Neutrophil (primary cell): ENCODE results near the gene NPC1.

Experiments
- H3K27ac ChIP-seq: fragments of 200-600 bp; sonication (generic); 2 replicates; pipeline ENCODE4 v1.5.1; 2016; ENCODE audit warnings: mild to moderate bottlenecking, moderate library complexity
- H3K27me3 ChIP-seq: fragments of 200-600 bp; sonication (generic); 2 replicates; pipeline ENCODE4 v1.6.0; 2016; ENCODE audit warnings: mild to moderate bottlenecking
- H3K36me3 ChIP-seq: fragments of 200-600 bp; sonication (generic); 2 replicates; pipeline ENCODE4 v1.5.1; 2017
- H3K4me1 ChIP-seq, 2 experiments: fragments of 200-600 bp in 1 of 2; sonication (generic) in 1 of 2; 1 replicate in 1 of 2; 2 replicates in 1 of 2; pipeline versions ENCODE4 v1.5.1 to v1.6.1; 2013 to 2016; ENCODE audit warnings: low read depth in 1 of 2, low read length in 1 of 2, mild to moderate bottlenecking in 1 of 2, moderate library complexity in 1 of 2; ENCODE audit not compliant: control insufficient read depth in 1 of 2, insufficient read depth in 1 of 2
- H3K4me3 ChIP-seq, 2 experiments: fragments of 200-600 bp in 1 of 2; sonication (generic) in 1 of 2; 1 replicate in 1 of 2; 2 replicates in 1 of 2; pipeline ENCODE4 v1.5.1; 2013 to 2016; ENCODE audit warnings: low read depth in 1 of 2, low read length in 1 of 2, mild to moderate bottlenecking in 1 of 2, moderate library complexity in 1 of 2
- H3K9me3 ChIP-seq: fragments of 200-600 bp; sonication (generic); 2 replicates; pipeline ENCODE4 v1.5.1; 2016
- CTCF ChIP-seq: fragments of 200-600 bp; sonication (generic); IDR thresholded peaks from 2 replicates; pipeline ENCODE4 v1.5.1; 2016; ENCODE audit warnings: antibody characterized with exemption

NPC1 gene

GRCh38 chr18:23586249-23587196 lies at the start of gene NPC1:
Gene NPC1 (minus strand): TSS chr18:23586506. CDS start chr18:23586343, 163 bp downstream.
- no peaks in the 10 kb centered on the region for H3K9me3 ChIP-seq
- peaks cover 24% of the 10 kb centered on the region in 2 experiments for H3K4me1 ChIP-seq
- peak; percentile 99 for TF ChIP-seq CTCF
- H3K4me3 ChIP-seq = peak within 1 kb of the TSS; percentile 74 to 97
- peak within 1 kb of the TSS; percentile 95 for H3K27ac ChIP-seq
- no peaks in the 10 kb centered on the region for H3K36me3 ChIP-seq
- H3K27me3 ChIP-seq = peaks cover 22% of the 10 kb centered on the region

- H3K27me3 ChIP-seq = peaks cover 17% of the 10 kb centered on the region
- no peak for TF ChIP-seq CTCF
- no peak overlapping the region for H3K4me3 ChIP-seq
- H3K27ac ChIP-seq = no peak overlapping the region
- peaks cover 0 to 4% of the 10 kb centered on the region in 2 experiments for H3K4me1 ChIP-seq
- H3K9me3 ChIP-seq = no peaks in the 10 kb centered on the region
- no peaks in the 10 kb centered on the region for H3K36me3 ChIP-seq
Measured at GRCh38 chr18:23636071-23636399, 49.7 kb upstream of the NPC1 start.

GRCh38 chr18:23635283-23636070 lies 49.2 kb upstream of the NPC1 start:
- Histone ChIP-seq H3K9me3 (no peaks in the 10 kb centered on the region), H3K4me3 (no peak overlapping the region), H3K27me3 (peaks cover 17% of the 10 kb centered on the region), H3K36me3 (no peaks in the 10 kb centered on the region), H3K4me1 (peaks cover 0 to 4% of the 10 kb centered on the region in 2 experiments), H3K27ac (no peak overlapping the region)
- TF ChIP-seq CTCF = no peak

GRCh38 chr18:23634692-23635091 lies 48.4 kb upstream of the NPC1 start:
- Histone ChIP-seq H3K9me3 (no peaks in the 10 kb centered on the region), H3K27me3 (peaks cover 17% of the 10 kb centered on the region), H3K4me1 (peaks cover 0 to 4% of the 10 kb centered on the region in 2 experiments), H3K27ac (no peak overlapping the region), H3K36me3 (no peaks in the 10 kb centered on the region), H3K4me3 (no peak overlapping the region)
- no peak for TF ChIP-seq CTCF

GRCh38 chr18:23632615-23633014 lies 46.3 kb upstream of the NPC1 start:
- Histone ChIP-seq H3K36me3 (no peaks in the 10 kb centered on the region), H3K4me3 (no peak overlapping the region), H3K27me3 (peaks cover 16% of the 10 kb centered on the region), H3K9me3 (no peaks in the 10 kb centered on the region), H3K4me1 (peaks cover 0 to 4% of the 10 kb centered on the region in 2 experiments), H3K27ac (no peak overlapping the region)
- TF ChIP-seq CTCF = no peak
